HG03457 (cell line): ENCODE results near the gene RARG.
"Not testable (repeated sequence)": the region's sequence is repeated elsewhere in the genome, so short reads cannot be mapped to it uniquely, and the experiment has no call there.

ENCODE experiments used
- ATAC-seq: cut with Tn5 transposase; IDR thresholded peaks from one replicate; pipeline ENCODE4 v1.9.1; 2021; ENCODE audit warnings: moderate number of reproducible peaks; ENCODE audit not compliant: unreplicated experiment

RARG gene

GRCh38 chr12:53173085-53173715, 58.8 kb downstream of the RARG start:
- ATAC-seq: no peak

GRCh38 chr12:53172352-53172751, 59.7 kb downstream of the RARG start:
- ATAC-seq: no peak

DNA sequence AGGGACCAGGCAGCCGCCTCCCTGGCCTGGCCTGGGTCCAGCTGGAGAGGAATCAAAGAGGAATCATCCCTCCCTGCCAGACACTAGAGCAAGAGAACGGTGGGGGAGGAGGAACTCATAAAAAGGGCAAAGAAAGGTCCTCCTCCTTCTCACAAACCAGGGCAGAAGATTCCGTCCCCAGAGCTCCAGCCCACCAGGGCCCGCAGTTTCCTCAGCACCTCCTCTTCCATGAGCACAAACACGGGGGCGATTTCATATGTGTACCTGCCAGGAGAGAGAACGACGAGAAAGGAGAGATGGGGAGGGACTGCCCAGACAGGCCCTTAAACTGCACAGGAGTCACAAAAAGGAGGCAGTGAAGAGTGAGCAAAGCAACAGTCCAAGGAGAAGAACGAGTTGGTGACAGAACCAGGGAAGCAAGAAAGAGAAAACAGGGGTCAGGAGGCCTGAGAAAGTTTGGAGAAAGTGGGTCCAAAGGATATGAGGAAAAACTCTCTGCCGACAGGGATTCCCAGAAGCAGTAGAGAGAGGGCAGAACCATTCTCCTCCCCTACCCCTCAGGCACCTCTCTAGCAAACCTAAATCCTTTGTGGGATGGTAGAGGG, 60.2 kb downstream of the RARG start:
- ATAC-seq: no peak

DNA sequence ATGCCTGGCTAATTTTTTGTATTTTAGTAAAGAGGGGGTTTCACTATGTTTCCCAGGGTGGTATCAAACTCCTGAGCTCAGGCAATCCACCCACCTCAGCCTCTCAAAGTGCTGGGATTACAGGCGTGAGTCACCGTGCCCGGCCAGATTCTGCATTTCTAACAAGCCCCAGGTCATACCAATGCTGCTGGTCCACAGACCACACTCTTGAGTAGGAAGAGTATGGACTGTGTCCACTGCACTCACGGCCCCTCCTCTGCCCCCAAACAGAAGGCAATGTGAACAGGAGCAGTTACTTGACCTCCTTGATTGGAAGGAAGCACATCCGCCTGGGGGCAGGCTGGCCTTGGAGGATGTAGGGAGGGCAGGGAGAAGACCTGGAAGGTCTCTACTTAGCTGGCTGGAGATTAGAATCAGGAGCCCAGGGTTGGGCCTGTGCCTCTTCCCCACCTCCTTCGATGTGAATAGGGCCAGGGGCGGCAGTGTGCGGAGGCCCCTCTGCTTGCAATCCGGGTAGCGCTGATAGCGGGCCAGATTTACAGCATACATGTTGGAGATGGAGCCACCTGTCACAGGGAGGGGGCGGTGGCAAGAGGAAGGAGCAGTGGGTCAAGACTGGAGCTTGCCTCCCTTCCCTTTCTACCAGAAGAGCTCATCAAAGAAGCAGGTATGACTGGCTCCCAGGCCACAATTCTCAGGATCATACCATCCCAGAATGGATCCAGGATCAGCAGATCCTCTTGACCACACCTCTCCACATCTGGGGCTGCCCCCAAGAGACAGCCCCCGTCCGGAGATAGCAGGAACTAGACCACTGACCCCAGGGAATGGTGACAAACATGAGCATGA, 60.9 kb downstream of the RARG start:
- ATAC-seq: no peak

GRCh38 chr12:53170215-53170614, 61.8 kb downstream of the RARG start:
- ATAC-seq: no peak

- no peak for ATAC-seq
Measured at GRCh38 chr12:53169644-53170043, 62.4 kb downstream of the RARG start.

GRCh38 chr12:53166837-53167236, 65.2 kb downstream of the RARG start:
- ATAC-seq: no peak

GRCh38 chr12:53163008-53163407, 69.0 kb downstream of the RARG start:
- ATAC-seq: not testable (repeated sequence)

DNA sequence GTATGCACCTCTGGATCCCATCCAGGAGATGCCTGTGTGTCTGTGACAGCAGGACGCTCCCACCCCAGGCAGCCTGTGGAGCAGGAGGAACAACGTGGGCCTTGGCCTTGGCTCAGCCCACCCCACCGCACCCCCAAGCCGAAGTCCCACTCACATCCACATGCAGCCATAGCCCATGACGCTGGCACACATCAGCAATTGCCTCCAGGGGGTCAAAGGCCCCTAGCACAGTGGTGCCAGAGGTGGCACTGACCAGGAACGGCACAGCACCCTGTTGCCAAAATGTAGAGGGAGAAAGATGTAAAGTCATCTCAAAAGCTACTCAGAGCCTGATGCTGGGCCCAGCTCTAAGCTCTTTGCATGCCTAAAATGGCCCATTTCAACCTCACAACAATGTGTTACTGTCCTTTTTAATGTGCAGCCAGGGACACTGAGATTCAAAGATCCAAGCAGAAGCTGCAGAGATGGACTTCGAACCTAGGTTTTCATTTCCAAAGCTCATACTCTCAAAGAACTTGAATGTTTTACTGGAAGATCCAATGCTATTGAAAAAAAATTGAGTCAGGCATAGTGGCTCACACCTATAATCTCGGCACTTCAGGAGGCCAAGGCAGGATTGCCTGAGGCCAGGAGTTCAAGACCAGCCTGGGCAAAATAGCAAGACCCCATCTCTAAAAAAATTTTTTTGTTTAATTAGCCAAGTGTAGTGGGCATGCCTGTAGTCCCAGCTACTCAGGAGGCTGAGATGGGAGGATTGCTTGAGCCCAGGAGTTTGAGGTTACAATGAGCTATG, 70.7 kb downstream of the RARG start:
- no peak for ATAC-seq

DNA sequence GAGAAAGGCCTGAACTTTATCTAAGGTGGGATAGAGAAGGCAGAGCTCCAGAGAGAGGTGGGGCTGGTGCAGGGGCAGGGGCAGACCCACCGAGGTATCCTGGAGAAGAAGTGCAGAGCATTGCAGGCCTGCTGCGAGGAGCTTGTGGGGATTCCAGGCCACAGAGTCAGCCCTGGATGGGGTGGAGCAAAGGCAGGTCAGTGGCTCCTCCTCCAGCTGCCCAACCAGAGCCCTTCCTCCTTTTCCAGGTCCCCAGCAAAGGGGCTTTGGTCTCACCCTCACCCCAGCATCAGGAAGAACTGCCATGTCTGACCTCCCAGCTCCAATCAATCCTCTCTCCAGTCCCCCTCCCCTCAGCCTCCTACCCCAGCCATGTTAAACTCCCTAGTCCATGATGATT, 71.3 kb downstream of the RARG start:
- ATAC-seq: no peak
